H9 (cell line): ENCODE results near the gene BHLHE23. TPM values are rescaled to one million over a fixed set of nuclear protein-coding genes. Genes with fewer than 3 reads are reported as not detected.

Experiments used
- DNase-seq: peaks from one replicate; pipeline ENCODE4 v3.0.0-alpha.2; 2017
- H2AFZ ChIP-seq: one replicate; pipeline ENCODE4 v1.6.1; 2013; ENCODE audit warnings: mild to moderate bottlenecking, low read length, control low read depth, moderate library complexity
- H2AK5ac ChIP-seq: 2 replicates; pipeline ENCODE4 v1.6.1; 2013; ENCODE audit warnings: low read length, control low read depth, mixed read lengths; ENCODE audit not compliant: insufficient read length
- H2BK120ac ChIP-seq: one replicate; pipeline ENCODE4 v1.6.1; 2013; ENCODE audit warnings: low read depth, mild to moderate bottlenecking, low read length, control low read depth, inconsistent platforms; ENCODE audit not compliant: poor library complexity, severe bottlenecking
- H2BK12ac ChIP-seq: 2 replicates; pipeline ENCODE4 v1.6.1; 2013; ENCODE audit warnings: low read length, control low read depth, mixed read lengths, low read depth; ENCODE audit not compliant: insufficient read length
- H2BK15ac ChIP-seq: 2 replicates; pipeline ENCODE4 v1.6.1; 2013; ENCODE audit warnings: low read depth, low read length, control low read depth
- H2BK20ac ChIP-seq: one replicate; pipeline ENCODE4 v1.6.1; 2013; ENCODE audit warnings: low read depth, mild to moderate bottlenecking, low read length, control low read depth, inconsistent platforms; ENCODE audit not compliant: poor library complexity, severe bottlenecking
- H2BK5ac ChIP-seq: 2 replicates; pipeline ENCODE4 v1.6.1; 2013; ENCODE audit warnings: low read length, control low read depth, mixed read lengths; ENCODE audit not compliant: insufficient read length
- H3K14ac ChIP-seq: 2 replicates; pipeline ENCODE4 v1.6.1; 2013; ENCODE audit warnings: low read length, control low read depth; ENCODE audit not compliant: insufficient read depth
- H3K18ac ChIP-seq: 2 replicates; pipeline ENCODE4 v1.6.1; 2013; ENCODE audit warnings: low read depth, mild to moderate bottlenecking, mixed read lengths, low read length, control low read depth; ENCODE audit not compliant: insufficient read length
- H3K23ac ChIP-seq: 2 replicates; pipeline ENCODE4 v1.6.1; 2013; ENCODE audit warnings: low read length, control low read depth, mixed read lengths, low read depth; ENCODE audit not compliant: insufficient read length
- H3K23me2 ChIP-seq: 2 replicates; pipeline ENCODE4 v1.6.1; 2013; ENCODE audit warnings: low read depth, mild to moderate bottlenecking, mixed read lengths, low read length, control low read depth; ENCODE audit not compliant: insufficient read length, poor library complexity, severe bottlenecking
- H3K27ac ChIP-seq: 2 replicates; pipeline ENCODE4 v1.5.1; 2013; ENCODE audit warnings: low read length, control low read depth, mixed read lengths, low read depth; ENCODE audit not compliant: insufficient read length
- H3K27me3 ChIP-seq: 2 replicates; pipeline ENCODE4 v1.6.1; 2013; ENCODE audit warnings: low read length, control low read depth, inconsistent platforms; ENCODE audit not compliant: insufficient read depth
- H3K4ac ChIP-seq: 2 replicates; pipeline ENCODE4 v1.6.1; 2013; ENCODE audit warnings: low read depth, mild to moderate bottlenecking, control low read depth, inconsistent platforms, low read length, moderate library complexity
- H3K4me1 ChIP-seq: 2 replicates; pipeline ENCODE4 v1.6.1; 2013; ENCODE audit warnings: low read length, control low read depth, inconsistent platforms; ENCODE audit not compliant: insufficient read depth
- H3K4me2 ChIP-seq: 2 replicates; pipeline ENCODE4 v1.6.1; 2013; ENCODE audit warnings: low read length, control low read depth, mixed read lengths; ENCODE audit not compliant: insufficient read length, insufficient read depth
- H3K56ac ChIP-seq: 2 replicates; pipeline ENCODE4 v1.6.1; 2013; ENCODE audit warnings: low read depth, mild to moderate bottlenecking, mixed read lengths, low read length, control low read depth; ENCODE audit not compliant: insufficient read length
- H3K79me1 ChIP-seq: 2 replicates; pipeline ENCODE4 v1.6.1; 2013; ENCODE audit warnings: low read depth, mild to moderate bottlenecking, moderate library complexity, low read length, control low read depth, inconsistent platforms; ENCODE audit not compliant: insufficient read depth, poor library complexity, severe bottlenecking
- H3K79me2 ChIP-seq: 2 replicates; pipeline ENCODE4 v1.6.1; 2013; ENCODE audit warnings: low read length, control low read depth, inconsistent platforms; ENCODE audit not compliant: insufficient read depth
- H3K9ac ChIP-seq: 2 replicates; pipeline ENCODE4 v1.6.1; 2013; ENCODE audit warnings: low read length, control low read depth, mixed read lengths; ENCODE audit not compliant: insufficient read length; ENCODE audit errors: extremely low read depth
- H3K9me3 ChIP-seq: one replicate; pipeline ENCODE4 v1.6.1; 2013; ENCODE audit warnings: low read depth, low read length, inconsistent platforms; ENCODE audit not compliant: control insufficient read depth
- H3T11ph ChIP-seq: one replicate; pipeline ENCODE4 v1.6.1; 2013; ENCODE audit warnings: mild to moderate bottlenecking, low read length, control low read depth, inconsistent platforms
- H4K20me1 ChIP-seq: one replicate; pipeline ENCODE4 v1.6.1; 2013; ENCODE audit not compliant: control insufficient read depth, insufficient read length, insufficient read depth
- H4K5ac ChIP-seq: 2 replicates; pipeline ENCODE4 v1.6.1; 2013; ENCODE audit warnings: low read depth, mild to moderate bottlenecking, mixed read lengths, low read length, control low read depth; ENCODE audit not compliant: insufficient read length
- H4K8ac ChIP-seq: replicated peaks from 2 replicates; pipeline ENCODE4 v1.6.1; 2013; ENCODE audit warnings: low read length, control low read depth, mixed read lengths, low read depth; ENCODE audit not compliant: insufficient read length
- H4K91ac ChIP-seq: 2 replicates; pipeline ENCODE4 v1.6.1; 2013; ENCODE audit warnings: low read depth, mild to moderate bottlenecking, moderate library complexity, mixed read lengths, low read length, control low read depth; ENCODE audit not compliant: insufficient read length
- H3K27ac Mint-ChIP-seq, 3 experiments: 2 replicates in 2 of 3; 3 replicates in 1 of 3; pipeline ENCODE4 v1.8.0; 2020 to 2021; ENCODE audit warnings: mixed read lengths in 3 of 3, mild to moderate bottlenecking in 1 of 3, moderate library complexity in 1 of 3
- H3K27me3 Mint-ChIP-seq: 2 replicates; pipeline ENCODE4 v1.8.0; 2021; ENCODE audit warnings: low read depth, mild to moderate bottlenecking, moderate library complexity, mixed read lengths
- H3K36me3 Mint-ChIP-seq, 3 experiments: 2 replicates in 2 of 3; 3 replicates in 1 of 3; pipeline ENCODE4 v1.8.0; 2020 to 2021; ENCODE audit warnings: low read depth in 3 of 3, mixed read lengths in 3 of 3; ENCODE audit not compliant: insufficient read depth in 1 of 3
- H3K4me1 Mint-ChIP-seq, 2 experiments: 2 replicates each; pipeline ENCODE4 v1.8.0; 2020; ENCODE audit warnings: mixed read lengths in 2 of 2
- H3K4me3 Mint-ChIP-seq, 2 experiments: 2 replicates in 1 of 2; 3 replicates in 1 of 2; pipeline ENCODE4 v1.8.0; 2020 to 2021; ENCODE audit warnings: mild to moderate bottlenecking in 2 of 2, mixed read lengths in 2 of 2, moderate library complexity in 1 of 2
- H3K9me3 Mint-ChIP-seq, 2 experiments: 2 replicates in 1 of 2; 3 replicates in 1 of 2; pipeline ENCODE4 v1.8.0; 2020; ENCODE audit warnings: mild to moderate bottlenecking in 2 of 2, mixed read lengths in 2 of 2, moderate library complexity in 1 of 2
- CTCF ChIP-seq: fragments of 200-600 bp; sonication (generic); conservative IDR thresholded peaks from 3 replicates; pipeline ENCODE4 v1.8.0; 2021; ENCODE audit warnings: antibody characterized with exemption, mild to moderate bottlenecking
- WGBS: extraction: QIAGEN DNeasy Blood & Tissue Kit; methylation state at CpG from one replicate; pipeline ENCODE4 v1.1.7; 2013; ENCODE audit warnings: missing lambda C conversion rate, low lambda C conversion rate, mixed read lengths; ENCODE audit not compliant: insufficient read length; ENCODE audit errors: extremely low coverage; 5-methylcytosine and 5-hydroxymethylcytosine counted together
- total RNA-seq: library from RNA; stranded (reverse); gene quantifications from 2 replicates; pipeline ENCODE4 v1.2.1, GENCODE V29; 2021

The BHLHE23 gene
- total RNA-seq, 1 experiment from 2014 or later = 0.35 TPM

GRCh38 chr20:62971950-62972844 lies 34.6 kb downstream of the BHLHE23 start:
- no peak overlapping the region for H3K4ac ChIP-seq
- H2BK20ac ChIP-seq = no peak overlapping the region
- no peak overlapping the region for H2BK15ac ChIP-seq
- H3K9me3 Mint-ChIP-seq = peaks cover 3% of the 10 kb centered on the region in 2 experiments; a peak in 2 of 5 replicates
- no peak overlapping the region for H3K27ac ChIP-seq
- H3K23me2 ChIP-seq = peaks cover 3% of the 10 kb centered on the region
- H3K4me2 ChIP-seq = peak overlapping the region; percentile 27
- no peak overlapping the region for H4K91ac ChIP-seq
- no peak overlapping the region for H3K18ac ChIP-seq
- H2AK5ac ChIP-seq = no peak overlapping the region
- peak; percentile 87 for TF ChIP-seq CTCF
- H3K4me1 Mint-ChIP-seq = peaks cover 27 to 29% of the 10 kb centered on the region in 2 experiments
- no peaks in the 10 kb centered on the region for H3K79me1 ChIP-seq
- WGBS = no CpG with 5 or more reads among the region's 38 CpGs
- no peak overlapping the region for H3K56ac ChIP-seq
- peaks cover 6% of the 10 kb centered on the region for H3K4me1 ChIP-seq
- H3K4me3 Mint-ChIP-seq = peak overlapping the region; percentile 56 to 80
- H3K9me3 ChIP-seq = no peaks in the 10 kb centered on the region
- no peak overlapping the region for H2BK5ac ChIP-seq
- no peak overlapping the region for H3K9ac ChIP-seq
- no peaks in the 10 kb centered on the region for H3K79me2 ChIP-seq
- H2BK120ac ChIP-seq = no peak overlapping the region
- DNase-seq = peak; percentile 89
- H4K5ac ChIP-seq = no peak overlapping the region
- H3K27me3 ChIP-seq = peaks cover 7% of the 10 kb centered on the region; the same call in 1 of the 2 replicates
- H3K27ac Mint-ChIP-seq = no peak overlapping the region; a peak in 1 of 7 replicates
- no peak overlapping the region for H3T11ph ChIP-seq
- H3K27me3 Mint-ChIP-seq = peaks cover 59% of the 10 kb centered on the region
- H4K20me1 ChIP-seq = no peaks in the 10 kb centered on the region
- no peak overlapping the region for H3K23ac ChIP-seq
- H3K14ac ChIP-seq = no peak overlapping the region
- H3K36me3 Mint-ChIP-seq = peaks cover 0 to 3% (median 0%) of the 10 kb centered on the region in 3 experiments; a peak in 1 of 7 replicates
- no peak overlapping the region for H2AFZ ChIP-seq
- H4K8ac ChIP-seq = no peak overlapping the region
- no peak overlapping the region for H2BK12ac ChIP-seq
